Glomerular visceral epithelial cell (primary cell): ENCODE data around the gene SART3.
"Not testable (repeated sequence)": the region's sequence is repeated elsewhere in the genome, so short reads cannot be mapped to it uniquely, and the experiment has no call there.

Experiments
- DNase-seq: peaks from one replicate; pipeline ENCODE4 v3.0.0-alpha.2; 2016; ENCODE audit errors: extremely low spot score

Gene SART3

DNA sequence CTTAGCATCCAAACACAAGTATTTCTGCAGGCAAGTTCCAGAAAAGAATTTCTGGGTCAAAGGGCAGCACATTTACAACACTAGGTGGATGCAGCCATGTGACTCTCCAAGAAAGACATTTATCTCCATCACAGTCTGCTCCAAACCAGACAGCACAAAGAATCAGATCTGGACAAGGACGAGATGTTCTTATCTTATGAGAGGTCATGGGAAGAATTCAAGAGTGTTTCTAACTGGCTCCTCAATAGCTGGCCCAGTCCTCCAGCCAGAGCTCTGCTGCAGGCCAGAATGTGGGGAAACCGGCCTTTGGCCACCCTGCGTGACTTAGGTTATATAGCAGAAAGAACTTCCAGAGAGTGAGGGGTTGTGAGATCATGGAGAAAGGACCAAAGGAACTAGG, 19.6 kb upstream of the SART3 start:
- no peak for DNase-seq

DNA sequence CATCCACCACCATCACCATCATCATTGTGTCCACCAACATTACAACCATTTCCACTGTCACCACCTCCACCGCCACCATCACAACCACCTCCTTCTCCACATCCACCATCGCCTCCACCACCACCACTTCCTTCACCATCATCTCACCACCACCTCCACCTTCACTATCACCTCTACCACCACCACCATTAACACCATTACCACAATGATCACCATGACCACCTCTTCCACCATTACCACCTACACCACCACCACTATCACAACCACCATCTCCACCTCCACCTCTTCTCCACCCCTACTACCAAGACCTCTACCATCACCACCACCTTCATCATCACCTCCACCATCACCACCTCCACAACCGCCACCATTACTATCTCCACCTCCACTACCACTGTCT, 17.8 kb upstream of the SART3 start:
- no peak for DNase-seq

DNA sequence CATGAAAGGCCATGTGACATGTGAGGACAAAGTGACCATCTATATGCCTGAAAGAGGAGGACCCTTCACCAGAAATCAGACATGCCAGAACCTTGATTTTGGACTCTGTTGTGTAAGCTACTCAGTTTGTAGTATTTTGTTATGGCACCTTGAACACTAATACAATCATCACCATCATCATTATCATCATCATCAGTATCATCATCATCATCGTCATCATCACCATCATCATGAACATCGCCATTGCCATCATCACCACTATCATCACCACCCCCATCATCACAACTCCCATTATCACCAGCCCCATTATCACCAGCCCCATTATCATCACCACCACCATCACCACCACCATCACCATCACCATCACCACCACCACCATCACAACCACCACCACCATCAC, 17.3 kb upstream of the SART3 start:
- no peak for DNase-seq

- no peak for DNase-seq
These were observed 16.5 kb upstream of the SART3 start for GRCh38 chr12:108577458-108577857.

DNA sequence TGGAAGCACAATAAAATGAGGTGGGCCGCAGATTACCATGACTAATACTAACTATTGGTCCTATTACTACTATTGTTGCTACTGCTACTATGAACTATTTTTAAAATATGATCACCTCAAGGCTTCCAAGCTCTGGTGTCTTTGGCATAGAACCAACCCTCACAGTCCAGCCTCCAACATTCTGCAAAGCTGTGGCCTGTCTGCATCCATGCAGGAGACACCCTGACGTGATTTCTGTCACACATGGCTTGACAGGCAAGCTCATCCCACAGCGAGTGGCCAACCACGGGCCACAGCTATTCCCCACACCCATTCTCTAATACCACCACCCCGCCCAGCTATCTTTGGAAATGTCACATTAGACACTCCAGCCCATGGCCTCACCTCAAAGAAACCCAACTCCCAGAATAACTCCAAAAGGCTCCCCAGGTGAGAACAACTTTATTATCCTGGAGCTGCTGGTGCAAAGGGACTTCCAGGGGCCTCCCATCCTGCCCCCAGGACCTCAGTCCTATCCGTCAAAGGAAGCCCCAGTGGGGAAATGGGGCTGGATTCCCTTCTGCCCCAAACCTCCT, 15.8 kb upstream of the SART3 start:
- peak; percentile 95 for DNase-seq

- DNase-seq: no peak
These were observed 14.4 kb upstream of the SART3 start for GRCh38 chr12:108575199-108575912.

DNA sequence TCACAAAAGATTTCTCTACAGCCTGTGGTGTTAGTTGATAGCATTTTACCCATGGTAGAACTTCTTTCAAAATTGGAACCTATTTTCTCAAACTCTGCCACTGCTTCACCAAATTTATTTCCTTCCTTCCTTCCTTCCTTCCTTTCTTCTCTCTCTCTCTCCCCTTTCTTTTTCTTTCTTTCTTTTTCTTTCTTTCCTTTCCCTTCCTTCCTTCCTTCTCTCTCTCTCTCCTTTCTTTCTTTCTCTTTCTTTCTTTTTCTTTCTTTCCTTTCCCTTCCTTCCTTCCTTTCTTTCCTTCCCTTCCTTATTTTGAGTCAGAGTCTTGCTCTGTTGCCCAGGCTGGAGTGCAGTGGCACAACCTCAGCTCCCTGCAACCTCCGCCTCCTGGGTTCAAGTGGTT, 13.3 kb upstream of the SART3 start:
- DNase-seq: not testable (repeated sequence)

DNA sequence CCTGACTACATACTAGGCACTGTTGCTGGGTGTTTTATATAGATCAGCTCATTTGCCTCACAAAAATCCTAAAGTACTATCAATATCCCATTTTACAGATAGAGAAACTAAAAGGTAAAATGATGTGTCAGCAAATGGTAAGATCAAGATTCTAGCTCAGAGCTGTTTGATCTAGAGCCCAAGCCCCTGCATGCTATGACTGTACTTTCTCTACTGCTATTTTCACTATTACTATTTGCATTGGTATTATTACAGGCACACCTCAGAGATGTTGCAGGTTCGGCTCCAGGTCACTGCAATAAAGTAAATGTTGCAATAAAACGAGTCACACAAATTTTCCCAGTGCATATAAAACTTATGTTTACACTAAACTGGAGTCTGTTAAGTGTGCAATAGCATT, 12.3 kb upstream of the SART3 start:
- DNase-seq: no peak

DNA sequence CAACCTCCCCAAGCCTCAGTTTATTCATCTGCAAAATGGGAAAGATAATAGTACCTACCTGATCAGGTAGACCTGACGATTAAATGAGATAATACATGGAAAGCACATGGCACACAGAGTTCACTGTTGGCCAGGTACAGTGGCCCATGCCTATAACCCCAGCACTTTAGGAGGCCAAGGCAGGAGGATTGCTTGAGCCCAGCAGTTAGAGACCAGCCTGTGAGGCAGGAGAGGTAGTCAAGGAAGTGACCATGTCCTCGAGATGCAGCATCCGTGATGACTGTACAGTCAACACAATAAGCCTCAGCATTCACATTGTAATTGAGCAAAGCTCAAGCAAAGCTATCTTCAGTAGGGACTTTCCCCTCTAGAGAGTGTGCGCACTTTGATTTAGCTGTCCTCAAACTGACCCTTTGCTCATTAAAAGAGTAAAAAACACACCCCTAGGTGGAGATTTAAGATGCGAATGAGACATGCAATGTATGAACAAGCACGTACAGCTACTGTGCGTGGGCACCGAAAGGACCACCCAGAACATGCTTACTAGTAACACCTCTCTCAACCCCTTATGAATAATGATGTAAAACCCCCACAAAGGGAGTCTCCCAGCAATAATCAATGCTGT, 11.3 kb upstream of the SART3 start:
- no peak for DNase-seq

GRCh38 chr12:108571609-108572165, 10.7 kb upstream of the SART3 start:
- no peak for DNase-seq

DNA sequence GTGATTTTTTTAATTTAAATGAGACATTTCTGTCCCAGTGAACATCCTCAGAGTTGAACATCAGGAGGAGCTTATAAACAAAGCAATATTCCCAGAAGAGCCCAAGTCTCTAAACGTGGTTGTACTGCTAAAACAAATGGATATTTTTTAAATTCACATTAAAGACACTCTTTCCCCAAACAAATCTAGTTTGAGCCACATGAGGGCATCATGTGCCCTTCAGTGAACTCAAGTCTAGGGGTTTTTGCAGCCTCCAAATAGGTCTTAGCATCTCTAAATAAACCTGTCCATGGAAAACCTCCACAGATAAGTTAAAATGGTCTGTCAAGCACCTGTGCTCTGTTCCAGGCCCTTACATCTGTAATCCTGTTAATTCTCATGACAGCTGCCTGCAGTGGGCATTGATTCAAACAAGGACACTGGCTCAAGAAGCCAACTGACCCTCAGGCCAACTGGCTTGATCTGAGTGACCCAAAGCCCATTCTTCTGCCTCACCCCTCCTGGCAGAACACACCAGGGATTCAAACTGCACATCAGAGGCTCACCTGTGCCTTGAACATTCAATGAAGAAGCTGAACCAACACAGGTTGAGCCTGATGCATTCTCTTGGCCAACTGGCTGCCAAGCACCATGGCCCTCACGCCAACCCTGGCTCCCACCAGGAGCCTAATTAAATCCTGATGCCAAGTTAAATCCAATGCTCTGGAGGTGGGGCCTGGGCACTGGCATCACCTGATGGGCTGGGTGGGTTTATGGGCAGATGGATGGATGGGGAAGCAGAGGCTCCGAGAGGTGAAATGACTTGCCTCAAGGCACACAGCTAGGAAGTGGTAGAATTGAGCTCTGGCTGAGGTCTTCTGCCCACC, 10.0 kb upstream of the SART3 start:
- peak; percentile 42 for DNase-seq

GRCh38 chr12:108568338-108569154, 7.6 kb upstream of the SART3 start:
- no peak for DNase-seq

DNA sequence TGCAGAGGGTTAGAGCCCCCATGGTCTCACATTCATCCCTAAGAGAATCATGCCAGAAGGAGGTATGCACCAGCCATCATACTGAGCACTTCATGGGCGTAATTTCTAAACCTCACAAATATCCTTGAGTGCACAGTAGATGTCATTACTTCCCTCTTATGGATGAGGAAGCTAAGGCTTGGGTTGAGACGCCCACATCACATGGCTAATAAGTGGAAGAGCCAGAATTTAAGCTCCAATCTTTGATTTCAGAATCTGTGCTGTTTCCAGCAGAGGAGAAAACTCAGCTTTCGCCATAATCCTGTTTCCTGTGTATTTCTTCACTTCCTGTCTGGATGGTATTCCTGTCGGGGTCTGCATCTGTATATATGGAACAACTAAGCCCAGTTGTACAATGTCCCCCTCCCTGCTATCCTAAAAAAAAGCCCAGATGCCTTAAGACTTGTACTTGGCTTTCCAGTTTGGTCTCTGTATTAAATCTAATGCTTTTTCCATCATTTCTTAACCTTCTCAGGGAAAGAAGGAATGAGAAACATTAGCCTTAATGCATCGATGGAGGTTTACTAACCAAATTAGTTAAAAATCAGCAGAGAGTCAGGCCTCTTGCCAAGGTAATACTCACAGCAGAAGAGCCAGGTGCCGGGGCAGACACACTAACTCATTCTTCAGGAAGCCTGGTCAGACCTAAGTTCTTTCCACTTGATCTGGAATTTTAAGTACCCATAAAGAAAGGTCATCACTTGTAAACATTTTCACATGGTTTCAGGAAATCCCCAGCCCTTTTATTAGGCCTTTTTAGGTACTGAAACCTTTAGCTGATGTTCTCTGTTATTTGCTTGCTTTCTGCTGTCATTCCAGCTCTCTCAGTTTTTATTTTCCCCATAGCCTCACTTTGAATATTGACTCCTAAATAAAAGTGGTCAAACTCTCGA, 6.7 kb upstream of the SART3 start:
- peak; percentile 76 for DNase-seq

- no peak for DNase-seq
These were observed 5.5 kb upstream of the SART3 start for GRCh38 chr12:108566452-108566851.

DNA sequence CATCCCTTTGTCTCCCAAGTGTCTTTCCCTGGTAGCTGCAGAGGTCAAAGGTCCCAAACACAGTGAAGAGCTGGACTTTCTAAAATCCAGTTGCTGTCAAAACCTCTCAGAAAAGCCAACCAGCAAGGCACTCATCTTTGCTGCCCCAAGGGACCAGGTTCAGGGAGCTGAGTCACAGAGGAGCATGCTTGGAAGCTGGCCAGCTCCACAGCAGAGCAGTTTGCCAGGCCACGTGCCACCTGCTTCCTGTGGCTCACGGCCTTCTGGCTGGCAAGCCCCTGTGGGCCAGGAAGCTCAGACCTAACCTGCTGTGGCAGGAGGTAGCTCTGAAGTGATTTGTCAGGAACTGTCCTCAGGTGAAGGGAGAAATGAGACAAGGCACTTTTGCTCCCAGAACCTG, 5.0 kb upstream of the SART3 start:
- DNase-seq: peak; percentile 91

DNA sequence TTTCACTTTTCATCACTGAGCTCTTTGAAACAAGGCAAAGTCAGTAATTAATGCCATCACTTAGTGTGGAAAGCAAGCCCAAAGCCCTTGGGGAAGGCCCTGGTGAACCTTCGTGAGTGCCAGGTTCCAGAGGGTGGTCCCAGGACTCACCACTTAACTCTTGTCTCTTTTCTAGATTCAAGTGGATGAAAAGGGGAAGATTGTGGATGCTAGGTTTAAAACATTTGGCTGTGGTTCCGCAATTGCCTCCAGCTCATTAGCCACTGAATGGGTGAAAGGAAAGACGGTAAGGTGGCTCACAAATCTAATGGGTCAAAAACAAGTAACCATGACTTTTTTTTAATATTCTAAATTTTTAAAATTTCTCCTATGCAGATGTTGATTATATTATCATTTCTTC, 4.2 kb upstream of the SART3 start:
- DNase-seq: no peak

DNA sequence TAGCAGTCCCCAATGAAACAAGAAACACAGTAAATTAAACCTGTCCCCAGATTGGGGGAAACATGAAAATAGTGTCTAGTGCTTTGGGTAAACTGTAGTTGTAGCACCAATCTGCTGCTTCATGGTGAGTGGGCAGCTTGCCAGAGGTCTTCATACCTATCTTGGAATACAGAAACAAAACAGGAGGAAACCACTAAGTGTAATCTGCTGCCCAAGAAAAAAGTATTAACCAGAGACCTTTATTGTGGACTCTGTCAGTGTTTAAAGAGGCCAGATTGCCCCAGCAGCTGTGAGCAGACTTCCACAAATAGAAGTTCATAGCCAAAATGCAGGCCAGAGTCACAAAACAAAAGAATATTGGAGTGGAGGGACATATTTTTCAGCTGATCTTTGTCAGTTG, 3.8 kb upstream of the SART3 start:
- DNase-seq: no peak

DNA sequence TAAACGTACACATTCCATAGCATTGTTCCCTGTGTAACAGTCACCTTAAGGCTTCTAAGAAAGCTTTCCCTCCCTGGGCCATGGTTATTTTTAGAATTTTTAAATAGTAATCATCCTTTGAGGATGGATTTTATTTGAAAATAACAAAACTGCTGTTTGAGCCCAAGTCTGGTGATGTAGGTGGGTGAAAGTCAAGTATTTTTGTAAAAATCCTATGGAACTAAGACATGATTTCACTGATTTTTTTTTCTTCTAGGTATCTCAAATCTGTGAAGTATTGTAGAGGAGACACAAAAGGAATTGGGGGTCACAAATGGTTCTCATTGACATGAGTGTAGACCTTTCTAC, 2.8 kb upstream of the SART3 start:
- no peak for DNase-seq

- peak; percentile 82 for DNase-seq
These were observed 2.3 kb upstream of the SART3 start for GRCh38 chr12:108563136-108563803.
